ENCODE results near the gene SOAT2. TPM values are rescaled to one million over a fixed set of nuclear protein-coding genes. Genes with fewer than 3 reads are reported as not detected.
A peak's percentile ranks its signal among the peaks of the same experiment; 100 is the strongest.

SOAT2 gene
- polyA plus RNA-seq, 1 experiment: not detected

- ChIA-PET CTCF (interaction anchor here (0.5 to 7.0 kb wide), 3 partner anchors 17 to 31 kb away, joined by 6 to 120 read pairs (median 9); no protein-coding TSS in a partner anchor), POLR2A (interaction anchor here (0.6 kb wide), 1 partner anchor 68 kb away, joined by 4 read pairs; no protein-coding TSS in a partner anchor)
- H3K27me3 ChIP-seq (ENCODE audit: control insufficient read depth, insufficient read depth, low read length): no peaks in the 10 kb centered on the region
- H3K4me3 ChIP-seq (ENCODE audit: low read depth, low read length): peak overlapping the region; percentile 77
- TF ChIP-seq CTCF (IDR thresholded peaks at IDR 0.05; ENCODE audit: low read depth, low read length): no peak
- no peaks in the 10 kb centered on the region for H3K9me3 ChIP-seq (ENCODE audit: control insufficient read depth, insufficient read depth, low read length)
- H3K27ac ChIP-seq (ENCODE audit: low read depth, low read length): peak overlapping the region; percentile 91
- peak; percentile 46 for DNase-seq (ENCODE audit: low read depth, low spot score)
Measured at GRCh38 chr12:53096089-53096741, 7.1 kb upstream of the SOAT2 start.

GRCh38 chr12:53096759-53097158 lies 6.5 kb upstream of the SOAT2 start:
- POLR2A ChIA-PET: interaction anchor here (0.6 to 3.6 kb wide), 6 partner anchors 17 to 229 kb away, joined by 3 to 64 read pairs (median 4); partner anchors contain the start of gene SPRYD3
- Histone ChIP-seq H3K4me3 (ENCODE audit: low read depth, low read length) (peak overlapping the region; percentile 77), H3K27ac (ENCODE audit: low read depth, low read length) (peak overlapping the region; percentile 91), H3K27me3 (ENCODE audit: control insufficient read depth, insufficient read depth, low read length) (no peaks in the 10 kb centered on the region), H3K9me3 (ENCODE audit: control insufficient read depth, insufficient read depth, low read length) (no peaks in the 10 kb centered on the region)
- no peak for TF ChIP-seq CTCF (IDR thresholded peaks at IDR 0.05; ENCODE audit: low read depth, low read length)
- no peak for DNase-seq (ENCODE audit: low read depth, low spot score)
- CTCF ChIA-PET: interaction anchor here (0.6 to 7.0 kb wide), 3 partner anchors 12 to 31 kb away, joined by 4 to 120 read pairs (median 29); partner anchors contain the start of gene SPRYD3

GRCh38 chr12:53097207-53097563 lies 6.1 kb upstream of the SOAT2 start:
- Histone ChIP-seq H3K9me3 (ENCODE audit: control insufficient read depth, insufficient read depth, low read length) (no peaks in the 10 kb centered on the region), H3K27me3 (ENCODE audit: control insufficient read depth, insufficient read depth, low read length) (no peaks in the 10 kb centered on the region), H3K27ac (ENCODE audit: low read depth, low read length) (peak overlapping the region; percentile 91), H3K4me3 (ENCODE audit: low read depth, low read length) (peak overlapping the region; percentile 77)
- no peak for DNase-seq (ENCODE audit: low read depth, low spot score)
- ChIA-PET CTCF (interaction anchor here (0.6 to 7.0 kb wide), 3 partner anchors 13 to 32 kb away, joined by 4 to 120 read pairs (median 29); partner anchors contain the start of gene SPRYD3), POLR2A (interaction anchor here (0.6 to 3.6 kb wide), 8 partner anchors 17 to 229 kb away, joined by 3 to 64 read pairs (median 4); partner anchors contain the start of gene SPRYD3)
- TF ChIP-seq CTCF (IDR thresholded peaks at IDR 0.05; ENCODE audit: low read depth, low read length): no peak

GRCh38 chr12:53097564-53098353 lies 5.5 kb upstream of the SOAT2 start, which contains the start of gene IGFBP6:
TSS of gene IGFBP6 (plus strand) at chr12:53097667. CDS start at chr12:53097718, 51 bp downstream.
- Histone ChIP-seq H3K9me3 (ENCODE audit: control insufficient read depth, insufficient read depth, low read length) (no peaks in the 10 kb centered on the region), H3K27ac (ENCODE audit: low read depth, low read length) (peak within 1 kb of the TSS; percentile 91), H3K27me3 (ENCODE audit: control insufficient read depth, insufficient read depth, low read length) (no peaks in the 10 kb centered on the region), H3K4me3 (ENCODE audit: low read depth, low read length) (peak within 1 kb of the TSS; percentile 77)
- ChIA-PET POLR2A (interaction anchor here (0.6 to 3.6 kb wide), 9 partner anchors 18 to 230 kb away, joined by 3 to 64 read pairs (median 4); partner anchors contain the start of genes CSAD, SPRYD3 and ZNF740), CTCF (interaction anchor here (0.6 to 7.0 kb wide), 10 partner anchors 12 to 662 kb away, joined by 3 to 120 read pairs (median 4); partner anchors contain the start of gene SPRYD3)
- TF ChIP-seq CTCF (IDR thresholded peaks at IDR 0.05; ENCODE audit: low read depth, low read length): no peak
- no peak for DNase-seq (ENCODE audit: low read depth, low spot score)
